Upper lobe of right lung (tissue), 1 donor: ENCODE measurements around the gene FAM162A. TPM values are rescaled to one million over a fixed set of nuclear protein-coding genes. Genes with fewer than 3 reads are reported as not detected.
A peak's percentile ranks its signal among the peaks of the same experiment; 100 is the strongest.

Source experiments
- ATAC-seq: fragments of 200-7000 bp; cut with Tn5 transposase; one replicate; pipeline ENCODE4 v1.9.1; 2020; ENCODE audit warnings: mild to moderate bottlenecking, moderate library complexity
- DNase-seq: peaks from one replicate; pipeline ENCODE4 v3.0.0-alpha.2; 2020
- H3K27ac ChIP-seq: fragments of 200-600 bp; one replicate; pipeline ENCODE4 v1.8.0; 2022
- H3K27me3 ChIP-seq: fragments of 200-600 bp; one replicate; pipeline ENCODE4 v1.8.0; 2022; ENCODE audit warnings: mild to moderate bottlenecking
- H3K36me3 ChIP-seq: fragments of 200-600 bp; one replicate; pipeline ENCODE4 v1.8.0; 2022
- H3K4me1 ChIP-seq: fragments of 200-600 bp; one replicate; pipeline ENCODE4 v1.8.0; 2022
- H3K4me3 ChIP-seq: fragments of 200-600 bp; one replicate; pipeline ENCODE4 v1.8.0; 2022; ENCODE audit warnings: mild to moderate bottlenecking
- H3K9me3 ChIP-seq: fragments of 200-600 bp; one replicate; pipeline ENCODE4 v1.8.0; 2022
- CTCF ChIP-seq: fragments of 200-600 bp; IDR thresholded peaks from one replicate; pipeline ENCODE4 v1.8.0; 2022; ENCODE audit warnings: antibody characterized with exemption
- intact Hi-C: fragments of 100-400 bp; cut with DNase I; formaldehyde crosslinking; loops from one replicate; pipeline ENCODE4 v1.11.0; 2022
- total RNA-seq: library from RNA; stranded (reverse); fragmentation: NEBNext Ultra II Directional; extraction: Animal tissue kit (Norgen Biotek cat#: 25700); gene quantifications from one replicate; pipeline ENCODE4 v1.2.1, GENCODE V29; 2021
- donor health status: DM: no; HTN: yes; CAD: no; lungs with severe emphysema.

Gene FAM162A
- total RNA-seq, 1 donor from 2014 or later = 31.0 TPM

GRCh38 chr3:122366379-122366749, 17.6 kb upstream of the FAM162A start:
- Histone ChIP-seq H3K27me3 (no peaks in the 10 kb centered on the region), H3K36me3 (peaks cover 47% of the 10 kb centered on the region), H3K9me3 (no peaks in the 10 kb centered on the region), H3K4me3 (no peak overlapping the region), H3K27ac (no peak overlapping the region), H3K4me1 (no peaks in the 10 kb centered on the region)
- ATAC-seq = no peak
- intact Hi-C loops = no loop called here
- TF ChIP-seq CTCF = no peak
- DNase-seq = no peak

GRCh38 chr3:122374034-122374433, 9.9 kb upstream of the FAM162A start:
- Histone ChIP-seq H3K36me3 (no peaks in the 10 kb centered on the region), H3K9me3 (no peaks in the 10 kb centered on the region), H3K4me3 (no peak overlapping the region), H3K27ac (no peak overlapping the region), H3K4me1 (no peaks in the 10 kb centered on the region), H3K27me3 (no peaks in the 10 kb centered on the region)
- intact Hi-C loops = no loop called here
- ATAC-seq (no peak), DNase-seq (no peak)
- no peak for TF ChIP-seq CTCF

GRCh38 chr3:122377975-122378374, 6.0 kb upstream of the FAM162A start:
- no peak for TF ChIP-seq CTCF
- no peaks in the 10 kb centered on the region for H3K36me3 ChIP-seq
- H3K4me3 ChIP-seq = no peak overlapping the region
- no peaks in the 10 kb centered on the region for H3K27me3 ChIP-seq
- ATAC-seq (no peak), DNase-seq (no peak)
- H3K9me3 ChIP-seq = no peaks in the 10 kb centered on the region
- no peak overlapping the region for H3K27ac ChIP-seq
- intact Hi-C loops = no loop called here
- peaks cover 7% of the 10 kb centered on the region for H3K4me1 ChIP-seq

- DNase-seq (peak; percentile 91), ATAC-seq (peak; percentile 87)
- peaks cover 20% of the 10 kb centered on the region for H3K4me1 ChIP-seq
- H3K4me3 ChIP-seq = peak within 1 kb of the TSS; percentile 73
- intact Hi-C loops = no loop called here
- H3K27me3 ChIP-seq = no peaks in the 10 kb centered on the region
- H3K27ac ChIP-seq = peak within 1 kb of the TSS; percentile 92
- H3K36me3 ChIP-seq = no peaks in the 10 kb centered on the region
- no peak for TF ChIP-seq CTCF
- no peaks in the 10 kb centered on the region for H3K9me3 ChIP-seq
These were observed 905 bp upstream of the FAM162A start, which contains the start of gene MIX23 for GRCh38 chr3:122382888-122383666. TSS of gene MIX23 (minus strand) at chr3:122383231. CDS start at chr3:122383224, 7 bp downstream.

GRCh38 chr3:122387709-122388108, 3.7 kb downstream of the FAM162A start:
- Histone ChIP-seq H3K4me1 (peaks cover 13% of the 10 kb centered on the region), H3K27ac (no peak overlapping the region), H3K4me3 (no peak overlapping the region), H3K36me3 (no peaks in the 10 kb centered on the region), H3K9me3 (no peaks in the 10 kb centered on the region), H3K27me3 (no peaks in the 10 kb centered on the region)
- no peak for TF ChIP-seq CTCF
- DNase-seq = no peak
- ATAC-seq = no peak
- intact Hi-C loops = no loop called here
